ENCODE results near the gene HMGXB3.

The HMGXB3 gene

DNA sequence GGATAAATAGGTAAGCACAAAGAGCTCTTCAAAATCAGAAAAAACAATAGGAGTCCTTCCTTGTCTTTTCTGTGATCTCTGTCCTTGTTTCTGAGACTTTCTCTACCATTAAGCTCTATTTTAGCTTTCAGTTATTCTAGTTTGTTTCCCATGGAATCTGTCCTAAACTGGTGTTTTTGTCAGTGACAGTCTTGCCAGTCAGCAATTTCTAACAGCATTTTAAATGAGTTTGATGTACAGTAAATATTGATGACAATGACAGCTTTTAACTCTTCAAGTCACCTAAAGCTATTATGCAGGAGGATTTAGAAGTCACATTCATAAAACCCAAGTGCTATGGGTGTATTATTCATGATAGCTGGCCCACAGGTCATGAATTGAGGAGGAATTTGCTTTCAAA lies 18.0 kb upstream of the HMGXB3 start:
- DNase-seq = no peak

- DNase-seq = no peak
Measured at GRCh38 chr5:149988126-149988525, 12.4 kb upstream of the HMGXB3 start.

DNA sequence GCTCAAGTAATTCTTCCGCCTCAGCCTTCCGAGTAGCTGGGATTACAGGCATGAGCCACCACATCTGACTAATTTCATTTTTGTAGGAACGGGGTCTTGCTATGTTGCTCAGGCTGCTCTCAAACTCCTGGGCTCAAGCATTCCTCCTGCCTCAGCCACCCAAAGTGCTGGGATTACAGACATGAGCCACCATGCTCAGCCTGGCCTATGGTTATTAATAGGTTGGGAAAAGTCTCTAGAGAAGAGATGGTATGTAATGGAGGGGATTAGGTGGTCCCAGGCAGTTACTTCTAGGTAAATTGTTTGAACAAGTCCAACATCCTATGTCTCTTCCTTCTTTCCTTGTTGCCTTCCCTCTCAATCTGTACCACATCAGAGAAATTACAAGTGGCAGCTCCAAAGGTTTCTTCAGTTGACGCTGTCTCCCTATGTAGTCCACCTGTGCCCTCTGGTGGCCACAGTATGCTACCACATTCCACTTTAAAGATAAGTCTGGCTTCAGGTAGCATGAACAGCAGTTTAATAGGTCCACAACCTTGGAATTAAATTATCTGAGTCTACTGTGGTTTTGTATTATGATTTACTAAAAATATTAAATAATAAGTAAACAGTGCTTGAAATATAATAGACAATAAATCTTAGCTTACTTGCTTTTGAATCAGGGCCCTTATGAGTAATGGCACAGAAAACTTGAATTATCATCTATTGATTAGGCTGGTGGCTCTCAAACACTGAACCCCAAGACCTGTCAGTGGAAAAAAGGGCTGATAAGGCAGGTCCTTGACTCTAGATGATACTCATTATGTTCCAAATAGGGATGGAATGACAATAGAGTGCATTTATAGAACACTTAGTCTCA lies 9.8 kb upstream of the HMGXB3 start:
- DNase-seq = peak; percentile 47

GRCh38 chr5:149993471-149993870 lies 7.1 kb upstream of the HMGXB3 start:
- DNase-seq = no peak

DNA sequence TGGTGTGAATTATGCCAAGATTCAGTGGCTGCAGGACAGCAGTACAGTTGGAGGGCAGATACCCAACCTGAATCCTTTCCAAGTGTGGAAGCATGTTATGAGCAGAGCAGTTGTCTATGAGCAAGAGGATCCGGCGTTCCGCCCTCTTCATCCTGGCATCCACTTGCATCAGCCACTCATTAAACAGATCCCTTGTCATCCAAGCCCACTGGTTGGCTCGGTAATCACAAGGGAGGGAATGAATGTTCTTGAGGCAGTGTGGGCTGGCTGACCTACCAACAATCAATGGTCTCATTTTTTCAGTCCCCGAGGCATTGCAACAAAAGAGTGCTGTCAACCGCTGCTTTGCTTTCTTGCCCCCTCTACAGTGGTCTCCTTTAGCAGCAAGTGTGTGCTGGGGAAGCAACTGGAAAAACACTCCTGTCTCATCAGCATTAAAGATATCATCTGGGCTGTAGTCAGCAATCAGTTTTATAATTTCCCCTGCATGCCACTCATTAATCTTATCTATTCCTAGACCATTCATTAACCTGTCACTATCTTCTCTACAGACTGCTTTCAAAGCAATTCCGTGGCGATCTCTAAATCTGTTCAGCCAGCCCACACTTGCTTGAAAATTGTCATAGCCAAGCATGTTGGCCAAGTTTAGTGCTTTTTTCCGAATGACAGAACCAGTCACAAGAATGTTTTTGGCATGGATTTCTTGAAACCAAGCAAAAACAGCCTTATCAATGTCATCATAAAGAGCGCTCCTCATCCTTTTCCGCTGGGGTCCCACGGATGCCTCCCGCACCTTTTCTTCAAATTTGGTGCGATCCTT lies 4.9 kb upstream of the HMGXB3 start:
- DNase-seq = no peak

DNA sequence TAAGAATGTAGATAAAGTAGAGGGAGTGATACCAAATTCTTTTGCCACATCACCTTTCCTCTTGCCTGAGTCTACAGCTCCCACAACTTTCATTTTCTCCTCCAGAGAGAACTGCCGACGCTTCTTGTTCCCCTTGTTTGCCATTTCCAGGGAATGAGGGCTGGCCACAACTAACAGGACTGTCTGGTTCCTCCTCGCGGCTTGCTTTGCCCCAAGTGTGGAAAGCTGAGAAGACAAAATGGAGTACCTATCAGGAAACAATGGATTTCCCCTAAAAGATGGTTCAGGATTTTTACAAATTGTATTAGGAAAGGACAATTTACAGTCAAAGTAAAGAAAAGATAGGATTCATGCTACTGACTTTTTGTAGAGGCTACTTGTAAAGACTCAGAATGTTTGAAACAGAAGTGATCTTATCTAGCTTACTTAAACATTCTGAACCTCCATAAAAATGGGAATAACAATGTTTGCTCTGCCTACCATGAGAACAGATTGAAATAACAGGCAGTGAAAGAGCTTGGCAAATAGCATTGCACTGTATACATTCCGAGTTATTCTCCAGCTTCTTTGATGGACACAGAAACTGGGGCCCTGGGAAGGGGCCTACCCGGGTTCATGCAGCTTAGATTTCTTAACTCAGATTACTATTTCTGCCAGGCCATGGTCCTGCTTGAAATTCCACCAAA lies 4.2 kb upstream of the HMGXB3 start:
- DNase-seq = no peak

DNA sequence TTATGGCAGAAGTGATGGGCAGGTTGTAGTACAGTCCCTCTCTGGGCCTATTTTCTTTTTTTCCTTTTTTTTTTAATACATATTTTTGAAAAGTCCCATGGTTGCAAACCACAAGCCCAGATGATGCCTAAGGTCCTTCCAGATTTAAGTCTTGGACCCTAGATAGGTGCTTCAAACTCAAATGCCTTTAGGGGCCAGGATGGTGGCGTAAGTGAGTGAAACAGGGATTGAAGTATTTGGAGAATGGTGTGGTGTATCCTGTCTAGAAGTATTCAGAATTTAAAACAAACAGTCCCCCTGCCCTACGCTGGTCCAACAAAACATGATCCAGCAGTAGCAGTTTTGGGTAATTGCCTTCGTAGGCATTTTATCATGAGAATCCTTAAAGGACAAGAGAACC lies 2.3 kb upstream of the HMGXB3 start:
- no peak for DNase-seq

DNA sequence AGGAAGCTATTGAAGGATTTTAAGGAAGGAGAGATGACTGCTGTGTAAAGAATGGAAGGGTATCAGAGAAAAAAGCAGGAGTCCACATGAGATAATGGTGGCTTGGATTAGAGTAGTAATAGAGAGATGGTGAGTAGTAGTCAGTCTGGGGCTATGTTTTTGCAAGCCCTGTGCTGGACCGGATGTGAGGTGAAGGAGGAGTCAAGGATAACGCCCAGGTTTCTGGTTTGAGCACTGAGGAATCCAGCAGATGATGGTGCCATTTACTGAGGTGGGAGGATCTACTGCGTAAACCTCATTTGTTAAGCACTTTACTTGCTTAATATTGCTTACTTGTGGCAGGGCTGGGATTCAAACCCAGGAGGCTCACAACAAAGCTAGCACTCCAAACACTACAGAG lies 1.2 kb upstream of the HMGXB3 start:
- DNase-seq = peak; percentile 22

- no peak for DNase-seq
Measured at GRCh38 chr5:149999866-150000255, 678 bp upstream of the HMGXB3 start.

DNA sequence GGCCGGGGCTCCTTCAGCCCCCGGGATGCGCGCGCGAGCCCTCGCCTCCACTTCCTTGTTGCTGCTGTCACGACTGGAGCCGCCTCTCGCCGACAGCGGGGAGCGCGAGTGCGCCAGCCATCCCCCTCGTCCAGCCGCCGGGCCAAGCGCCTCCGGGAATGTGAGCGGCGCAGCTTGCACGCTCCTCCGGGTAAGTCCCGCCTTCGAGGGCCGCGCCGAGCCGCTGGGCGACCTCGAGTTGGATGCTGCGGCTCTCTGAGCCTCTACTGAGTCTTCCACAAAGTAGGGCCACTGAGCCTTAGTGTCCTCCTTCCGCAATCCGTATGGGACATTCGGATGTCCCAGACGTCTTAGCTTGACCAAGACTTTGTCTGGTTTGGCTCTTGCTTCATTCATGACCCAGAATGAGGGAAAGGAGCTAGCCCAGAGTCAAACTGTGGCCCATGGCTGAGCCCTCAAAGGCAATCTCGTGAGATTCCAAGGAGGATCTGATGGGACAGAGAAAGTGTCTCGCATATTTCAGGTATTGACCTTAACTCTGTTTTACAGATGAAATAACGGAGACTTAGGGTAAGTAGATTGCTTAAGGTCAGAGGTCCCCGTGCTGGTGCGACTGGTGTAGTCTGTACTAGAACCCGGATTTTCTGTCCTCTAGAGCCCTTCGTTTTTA lies 586 bp downstream of the HMGXB3 start:
- no peak for DNase-seq

DNA sequence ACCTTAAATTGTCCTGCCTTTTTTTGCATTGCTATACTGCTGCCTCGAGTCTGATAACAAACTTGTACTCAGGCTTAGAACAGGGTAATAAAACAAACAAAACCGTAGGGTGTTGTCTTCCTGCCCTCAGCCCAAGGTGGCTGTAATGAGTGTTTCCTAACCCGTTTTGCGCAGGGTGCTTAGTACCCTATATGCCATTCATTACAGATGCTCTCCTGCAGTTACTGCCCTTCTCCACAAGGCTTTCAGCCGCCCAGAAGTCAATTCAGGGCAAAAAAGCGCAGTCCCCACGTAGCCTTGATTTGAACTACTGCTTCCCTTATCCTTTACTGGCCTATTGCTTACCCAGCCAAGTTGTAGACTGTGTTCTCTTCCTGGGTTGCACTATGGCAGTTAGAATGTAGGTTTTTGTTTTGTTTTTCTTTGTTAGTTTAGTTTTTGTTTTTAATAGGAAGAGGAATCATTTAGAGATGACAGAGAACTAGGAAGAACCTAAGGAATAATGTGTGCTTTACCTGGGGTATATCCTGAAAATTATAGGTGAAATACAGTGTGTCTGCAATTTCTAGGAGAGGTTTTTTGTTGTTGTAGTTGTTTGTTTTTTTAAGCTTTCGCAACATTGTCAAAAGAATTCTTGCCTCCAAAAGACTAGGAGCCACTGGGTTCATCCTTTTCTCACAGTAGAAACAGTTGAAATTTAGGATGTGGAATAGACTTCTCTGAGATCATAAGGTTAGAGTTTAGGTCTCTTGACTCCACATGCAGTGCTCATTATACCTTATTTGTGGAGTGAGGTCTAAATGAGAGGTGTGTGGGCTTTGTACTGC lies 1.3 kb downstream of the HMGXB3 start:
- peak; percentile 15 for DNase-seq

DNA sequence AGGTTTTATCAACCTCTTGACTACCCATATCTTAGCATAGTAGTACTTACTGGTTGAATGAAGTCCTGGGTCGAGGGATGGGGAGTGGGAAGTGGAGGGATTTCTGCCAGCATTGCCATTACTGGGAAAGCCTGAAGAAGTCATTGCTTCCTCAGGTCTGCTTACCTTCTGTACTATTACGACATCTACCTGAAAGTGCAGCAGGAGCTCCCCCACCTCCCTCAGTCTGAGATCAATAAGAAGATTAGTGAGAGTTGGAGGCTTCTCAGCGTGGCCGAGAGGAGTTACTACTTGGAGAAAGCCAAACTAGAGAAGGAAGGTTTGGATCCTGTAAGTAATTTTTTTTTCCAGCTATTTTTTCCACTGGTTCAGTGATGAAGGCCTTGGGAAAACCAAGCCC lies 5.8 kb downstream of the HMGXB3 start:
- DNase-seq = no peak

DNA sequence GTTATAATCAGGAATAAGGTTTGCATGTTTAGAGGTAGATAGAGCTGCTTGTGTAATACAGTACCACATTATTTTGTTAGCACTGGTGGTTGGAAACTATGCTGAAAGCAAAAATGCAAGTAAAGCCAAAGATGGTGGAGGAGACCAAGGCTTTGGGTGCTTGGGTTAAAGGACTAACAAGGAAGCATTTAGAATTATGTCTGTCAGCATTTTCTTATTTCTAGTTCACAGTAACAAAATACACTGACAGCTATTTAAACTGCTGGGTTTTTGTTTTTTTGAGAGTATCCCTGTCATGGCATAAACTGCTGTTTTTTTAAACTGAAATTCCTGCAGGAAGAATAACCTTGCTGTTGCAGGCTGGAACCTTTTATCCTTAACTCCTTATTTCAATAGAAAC lies 6.5 kb downstream of the HMGXB3 start:
- DNase-seq = no peak

GRCh38 chr5:150009671-150010387 lies 9.3 kb downstream of the HMGXB3 start:
- no peak for DNase-seq

DNA sequence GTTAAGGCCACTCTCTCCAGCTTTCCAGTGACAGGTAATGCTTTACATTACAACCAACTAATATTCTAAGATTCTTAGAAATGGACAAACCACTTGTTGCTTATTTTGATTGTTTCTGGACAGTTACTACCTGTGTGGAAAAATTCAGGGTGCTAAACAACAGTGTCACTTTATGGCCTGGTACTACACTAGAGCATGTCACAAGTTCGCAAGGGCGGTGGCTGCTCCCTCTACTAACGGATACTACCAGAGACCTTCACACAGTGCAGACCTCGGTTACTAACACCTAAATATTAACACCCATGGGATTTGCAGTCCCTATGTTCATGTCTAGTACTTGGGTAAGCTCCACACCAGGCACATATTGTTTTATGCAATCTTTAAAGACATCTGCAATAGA lies 13.4 kb downstream of the HMGXB3 start:
- no peak for DNase-seq

DNA sequence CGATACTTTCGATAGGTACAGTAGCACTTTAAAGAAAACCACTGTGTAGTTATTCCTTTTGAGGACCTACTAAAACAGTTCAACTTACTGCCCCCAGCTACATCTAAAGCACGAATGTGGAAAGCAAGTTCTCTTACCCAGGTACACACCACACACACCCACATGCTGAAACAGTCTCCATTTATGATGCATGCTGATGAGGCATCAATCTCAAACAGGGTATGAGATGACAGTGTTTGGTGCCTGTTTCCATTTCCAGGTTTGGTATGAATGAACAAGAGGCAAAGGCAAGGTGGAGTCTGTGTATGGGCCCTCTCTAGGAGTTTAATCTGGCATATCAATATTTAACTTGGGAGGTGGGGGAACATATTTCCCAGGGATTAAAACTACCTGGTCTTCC lies 13.9 kb downstream of the HMGXB3 start:
- no peak for DNase-seq

- DNase-seq = no peak
Measured at GRCh38 chr5:150015415-150015814, 14.9 kb downstream of the HMGXB3 start.

DNA sequence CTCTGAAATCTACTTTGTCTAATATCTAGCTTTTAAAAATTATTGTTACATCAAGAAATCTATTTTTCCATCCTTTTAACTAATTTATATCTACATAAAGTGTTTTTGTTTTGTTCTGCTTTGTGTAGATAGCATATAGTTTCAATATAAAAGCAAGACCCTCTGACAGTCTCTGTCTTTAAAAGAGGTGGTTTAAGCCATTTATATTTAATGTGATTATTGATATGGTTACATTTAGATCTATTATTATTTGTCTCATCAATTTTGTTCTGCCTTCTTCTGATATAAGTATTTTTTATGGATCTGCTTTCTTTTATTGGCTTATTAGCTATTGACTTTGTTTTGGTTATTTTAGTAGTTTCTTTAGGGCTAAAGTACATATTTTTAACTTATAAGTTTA lies 16.0 kb downstream of the HMGXB3 start:
- DNase-seq = no peak

DNA sequence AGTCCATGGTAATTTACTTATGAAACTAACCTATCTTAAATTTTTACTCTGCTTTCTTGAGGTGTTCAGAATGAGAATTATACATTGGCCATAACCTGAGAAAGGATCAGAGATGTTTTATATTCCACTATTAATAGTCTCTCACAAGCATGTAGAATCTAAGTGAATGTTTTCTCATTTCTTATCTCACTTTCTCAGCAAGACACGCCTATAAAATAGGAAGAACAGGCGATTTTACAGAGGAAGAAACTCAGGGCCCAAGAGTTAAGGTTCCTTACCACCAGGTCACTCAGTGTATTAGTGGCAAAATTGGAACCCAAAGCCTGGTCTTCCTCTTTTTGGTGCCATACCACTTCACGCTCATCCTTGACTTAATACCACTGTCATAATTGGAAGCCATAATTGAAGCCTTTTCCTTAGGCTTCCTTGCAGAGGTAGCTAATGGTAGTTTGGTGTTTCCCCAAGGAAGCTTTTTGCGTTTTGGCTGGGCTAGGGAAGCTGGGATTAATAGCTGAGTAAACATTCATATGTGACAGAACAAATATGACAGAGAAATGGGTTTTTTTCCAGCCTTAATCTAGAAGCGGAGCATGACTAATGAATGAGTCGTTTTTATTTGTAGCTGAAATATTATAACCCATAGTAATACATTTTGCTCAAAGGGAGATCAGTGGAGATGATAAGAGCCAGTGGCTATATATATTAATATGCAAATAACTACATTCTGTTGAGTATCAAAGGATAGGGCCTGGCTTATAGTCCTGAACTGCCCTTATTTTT lies 16.9 kb downstream of the HMGXB3 start:
- DNase-seq = no peak

GRCh38 chr5:150020249-150020648 lies 19.7 kb downstream of the HMGXB3 start:
- no peak for DNase-seq

Measured in NCI-H510A (cell line).